Liver (tissue), 9 donors: Measurements from ENCODE around the gene MAP6. TPM values are rescaled to one million over a fixed set of nuclear protein-coding genes. Genes with fewer than 3 reads are reported as not detected.

Experiments used
- DNase-seq: peaks from one replicate; pipeline ENCODE4 v3.0.0-alpha.2; 2017; ENCODE audit warnings: low spot score
- H3K27ac ChIP-seq, 2 donors: one replicate each; pipeline ENCODE4 v1.7.0; 2013; ENCODE audit warnings: inconsistent platforms in 2 of 2, low read length in 2 of 2, control low read depth in 1 of 2, low read depth in 1 of 2, mild to moderate bottlenecking in 1 of 2
- H3K27me3 ChIP-seq, 4 donors: one replicate each; pipeline versions ENCODE4 v1.6.1 to v1.7.0; 2013; ENCODE audit warnings: low read length in 3 of 4, inconsistent platforms in 1 of 4, mild to moderate bottlenecking in 1 of 4, moderate library complexity in 1 of 4; ENCODE audit not compliant: control insufficient read depth in 4 of 4, insufficient read depth in 4 of 4
- H3K36me3 ChIP-seq, 4 donors: one replicate each; pipeline versions ENCODE4 v1.6.1 to v1.7.0; 2013; ENCODE audit warnings: low read length in 3 of 4, mild to moderate bottlenecking in 3 of 4, low read depth in 1 of 4, moderate library complexity in 1 of 4; ENCODE audit not compliant: control insufficient read depth in 4 of 4, insufficient read depth in 3 of 4
- H3K4me1 ChIP-seq, 4 donors: one replicate each; pipeline versions ENCODE4 v1.6.1 to v1.7.0; 2013; ENCODE audit warnings: low read length in 3 of 4, mild to moderate bottlenecking in 3 of 4, moderate library complexity in 1 of 4; ENCODE audit not compliant: control insufficient read depth in 4 of 4, insufficient read depth in 4 of 4
- H3K4me3 ChIP-seq, 3 donors: one replicate each; pipeline versions ENCODE4 v1.6.1 to v1.7.0; 2013; ENCODE audit warnings: low read length in 3 of 3, control low read depth in 1 of 3, low read depth in 1 of 3, mild to moderate bottlenecking in 1 of 3
- H3K9ac ChIP-seq, 2 donors: one replicate each; pipeline ENCODE4 v1.7.0; 2013; ENCODE audit warnings: low read length in 2 of 2, mild to moderate bottlenecking in 2 of 2, moderate library complexity in 2 of 2, control low read depth in 1 of 2, low read depth in 1 of 2
- H3K9me3 ChIP-seq, 4 donors: one replicate each; pipeline versions ENCODE4 v1.6.1 to v1.7.0; 2013; ENCODE audit warnings: low read length in 3 of 4; ENCODE audit not compliant: control insufficient read depth in 4 of 4
- ATF3 ChIP-seq: IDR thresholded peaks from 2 replicates; pipeline ENCODE4 v1.6.1; 2016; ENCODE audit warnings: antibody characterized with exemption
- EGR1 ChIP-seq, 2 donors: IDR thresholded peaks; 2 replicates each; pipeline ENCODE4 v1.6.1; 2016 to 2018; ENCODE audit warnings: antibody characterized with exemption in 2 of 2, low read depth in 2 of 2
- FOXA2 ChIP-seq: IDR thresholded peaks from 2 replicates; pipeline ENCODE4 v1.6.1; 2016; ENCODE audit warnings: antibody characterized with exemption
- GABPA ChIP-seq, 2 donors: IDR thresholded peaks in 1 of 2; conservative IDR thresholded peaks in 1 of 2; 2 replicates each; pipeline ENCODE4 v1.6.1; 2016; ENCODE audit warnings: antibody characterized with exemption in 2 of 2, mild to moderate bottlenecking in 1 of 2, moderate library complexity in 1 of 2
- HNF4A ChIP-seq, 2 donors: conservative IDR thresholded peaks; 2 replicates each; pipeline ENCODE4 v1.6.1; 2016; ENCODE audit warnings: antibody characterized with exemption in 2 of 2, mild to moderate bottlenecking in 2 of 2
- HNF4G ChIP-seq: IDR thresholded peaks from 2 replicates; pipeline ENCODE4 v1.6.1; 2016; ENCODE audit warnings: antibody characterized with exemption
- JUND ChIP-seq, 2 donors: IDR thresholded peaks; 2 replicates each; pipeline ENCODE4 v1.6.1; 2016; ENCODE audit warnings: antibody characterized with exemption in 2 of 2
- NR2F2 ChIP-seq: IDR thresholded peaks from 2 replicates; pipeline ENCODE4 v1.6.1; 2016; ENCODE audit warnings: antibody characterized with exemption
- RAD21 ChIP-seq, 2 donors: IDR thresholded peaks; 2 replicates each; pipeline ENCODE4 v1.6.1; 2016; ENCODE audit warnings: antibody characterized with exemption in 2 of 2, mild to moderate bottlenecking in 2 of 2
- REST ChIP-seq: IDR thresholded peaks from 2 replicates; pipeline ENCODE4 v1.6.1; 2016; ENCODE audit warnings: antibody characterized with exemption, mild to moderate bottlenecking
- RXRA ChIP-seq, 2 donors: IDR thresholded peaks; 2 replicates each; pipeline ENCODE4 v1.6.1; 2017 to 2018; ENCODE audit warnings: antibody characterized with exemption in 2 of 2, mild to moderate bottlenecking in 1 of 2
- SP1 ChIP-seq: IDR thresholded peaks from 2 replicates; pipeline ENCODE4 v1.6.1; 2018; ENCODE audit warnings: antibody characterized with exemption, mild to moderate bottlenecking
- TAF1 ChIP-seq: conservative IDR thresholded peaks from 2 replicates; pipeline ENCODE4 v1.6.1; 2016; ENCODE audit warnings: antibody characterized with exemption, mild to moderate bottlenecking
- YY1 ChIP-seq: IDR thresholded peaks from 2 replicates; pipeline ENCODE4 v1.6.1; 2016; ENCODE audit warnings: antibody characterized with exemption, mild to moderate bottlenecking
- WGBS: extraction: QIAGEN DNeasy Blood & Tissue Kit; methylation state at CpG from one replicate; pipeline ENCODE4 v1.1.7; 2013; 5-methylcytosine and 5-hydroxymethylcytosine counted together
- polyA plus RNA-seq, 2 donors: library from polyadenylated mRNA; stranded (reverse) in 1 of 2; unstranded in 1 of 2; fragments of 200-250 nt in 1 of 2; fragments of >200 nt in 1 of 2; fragmentation: Nextera tagmentation in 1 of 2; extraction: Ambion mirVana in 1 of 2; gene quantifications; one replicate each; pipeline versions ENCODE4 v1.2.1 to v1.2.3, GENCODE V29; 2013 to 2015
- total RNA-seq, 2 donors: library from RNA; depleted of rRNA; stranded (reverse); fragments of >200 nt; gene quantifications; one replicate each; pipeline ENCODE4 v1.2.3, GENCODE V29; 2014
- TF ChIP-seq, protein P1 (sequence below): IDR thresholded peaks from 2 replicates; pipeline ENCODE4 v1.6.1; 2016; ENCODE audit warnings: antibody characterized with exemption
- TF ChIP-seq, protein P2 (sequence below): fragments of 150-350 bp; IDR thresholded peaks from 2 replicates; pipeline ENCODE4 v1.5.1; 2017; ENCODE audit warnings: improper control_type of control experiment, low read depth, low read length; ENCODE audit not compliant: missing input control
- donor health status: healthy.
- donor health status: healthy.
- donor health status: healthy.
- donor health status: healthy.
- donor health status: healthy.

The MAP6 gene
- total and polyA plus RNA-seq, 4 donors, result 0.22 to 0.36 (median 0.24) TPM

DNA sequence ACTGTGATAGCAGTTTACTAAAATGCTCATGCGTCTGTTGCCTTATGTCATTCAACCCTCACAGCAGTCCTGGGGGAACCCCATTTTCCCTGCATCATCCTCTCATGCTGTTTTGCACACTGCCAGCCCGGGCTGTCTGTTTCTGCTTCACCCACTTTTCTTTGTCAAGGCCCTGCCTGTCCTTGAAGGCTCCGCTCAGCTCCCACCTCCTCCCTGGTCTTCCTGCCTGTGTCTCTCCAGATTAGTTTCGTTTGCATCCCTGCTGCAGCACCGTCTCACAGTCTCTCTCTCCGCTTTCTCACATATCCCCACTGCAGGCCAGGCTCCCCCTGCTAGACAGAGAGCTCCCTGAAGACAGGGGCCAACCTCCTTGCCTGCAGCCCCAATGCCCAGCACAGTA, 76.9 kb downstream of the MAP6 start:
- no peak for DNase-seq
- TF ChIP-seq, protein P1, sequence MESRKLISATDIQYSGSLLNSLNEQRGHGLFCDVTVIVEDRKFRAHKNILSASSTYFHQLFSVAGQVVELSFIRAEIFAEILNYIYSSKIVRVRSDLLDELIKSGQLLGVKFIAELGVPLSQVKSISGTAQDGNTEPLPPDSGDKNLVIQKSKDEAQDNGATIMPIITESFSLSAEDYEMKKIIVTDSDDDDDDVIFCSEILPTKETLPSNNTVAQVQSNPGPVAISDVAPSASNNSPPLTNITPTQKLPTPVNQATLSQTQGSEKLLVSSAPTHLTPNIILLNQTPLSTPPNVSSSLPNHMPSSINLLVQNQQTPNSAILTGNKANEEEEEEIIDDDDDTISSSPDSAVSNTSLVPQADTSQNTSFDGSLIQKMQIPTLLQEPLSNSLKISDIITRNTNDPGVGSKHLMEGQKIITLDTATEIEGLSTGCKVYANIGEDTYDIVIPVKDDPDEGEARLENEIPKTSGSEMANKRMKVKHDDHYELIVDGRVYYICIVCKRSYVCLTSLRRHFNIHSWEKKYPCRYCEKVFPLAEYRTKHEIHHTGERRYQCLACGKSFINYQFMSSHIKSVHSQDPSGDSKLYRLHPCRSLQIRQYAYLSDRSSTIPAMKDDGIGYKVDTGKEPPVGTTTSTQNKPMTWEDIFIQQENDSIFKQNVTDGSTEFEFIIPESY, result no peak
- TF ChIP-seq HNF4A (conservative IDR thresholded peaks at IDR 0.05) (no peak), YY1 (no peak), JUND (IDR thresholded peaks at IDR 0.05) (no peak), SP1 (no peak), HNF4G (no peak), EGR1 (IDR thresholded peaks at IDR 0.05; ENCODE audit: low read depth in 2 of 2) (no peak), RAD21 (IDR thresholded peaks at IDR 0.05) (no peak), RXRA (IDR thresholded peaks at IDR 0.05) (no peak), FOXA2 (no peak), ATF3 (no peak), REST (no peak), GABPA (IDR thresholded peaks at IDR 0.05 in 1 of 2, conservative IDR thresholded peaks at IDR 0.05 in 1 of 2) (no peak), NR2F2 (no peak), TAF1 (no peak)
- TF ChIP-seq, protein P2, sequence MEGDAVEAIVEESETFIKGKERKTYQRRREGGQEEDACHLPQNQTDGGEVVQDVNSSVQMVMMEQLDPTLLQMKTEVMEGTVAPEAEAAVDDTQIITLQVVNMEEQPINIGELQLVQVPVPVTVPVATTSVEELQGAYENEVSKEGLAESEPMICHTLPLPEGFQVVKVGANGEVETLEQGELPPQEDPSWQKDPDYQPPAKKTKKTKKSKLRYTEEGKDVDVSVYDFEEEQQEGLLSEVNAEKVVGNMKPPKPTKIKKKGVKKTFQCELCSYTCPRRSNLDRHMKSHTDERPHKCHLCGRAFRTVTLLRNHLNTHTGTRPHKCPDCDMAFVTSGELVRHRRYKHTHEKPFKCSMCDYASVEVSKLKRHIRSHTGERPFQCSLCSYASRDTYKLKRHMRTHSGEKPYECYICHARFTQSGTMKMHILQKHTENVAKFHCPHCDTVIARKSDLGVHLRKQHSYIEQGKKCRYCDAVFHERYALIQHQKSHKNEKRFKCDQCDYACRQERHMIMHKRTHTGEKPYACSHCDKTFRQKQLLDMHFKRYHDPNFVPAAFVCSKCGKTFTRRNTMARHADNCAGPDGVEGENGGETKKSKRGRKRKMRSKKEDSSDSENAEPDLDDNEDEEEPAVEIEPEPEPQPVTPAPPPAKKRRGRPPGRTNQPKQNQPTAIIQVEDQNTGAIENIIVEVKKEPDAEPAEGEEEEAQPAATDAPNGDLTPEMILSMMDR, result no peak
- H3K9me3 ChIP-seq, result no peaks in the 10 kb centered on the region
- H3K27me3 ChIP-seq, result no peaks in the 10 kb centered on the region
- H3K4me3 ChIP-seq, result no peak overlapping the region
- no peak overlapping the region for H3K27ac ChIP-seq
- H3K4me1 ChIP-seq, result peaks cover 0 to 9% (median 4%) of the 10 kb centered on the region in 4 donors
- WGBS, result 80% methylated on average over 6 of the region's 6 CpGs
- H3K9ac ChIP-seq, result no peak overlapping the region
- H3K36me3 ChIP-seq, result no peaks in the 10 kb centered on the region

DNA sequence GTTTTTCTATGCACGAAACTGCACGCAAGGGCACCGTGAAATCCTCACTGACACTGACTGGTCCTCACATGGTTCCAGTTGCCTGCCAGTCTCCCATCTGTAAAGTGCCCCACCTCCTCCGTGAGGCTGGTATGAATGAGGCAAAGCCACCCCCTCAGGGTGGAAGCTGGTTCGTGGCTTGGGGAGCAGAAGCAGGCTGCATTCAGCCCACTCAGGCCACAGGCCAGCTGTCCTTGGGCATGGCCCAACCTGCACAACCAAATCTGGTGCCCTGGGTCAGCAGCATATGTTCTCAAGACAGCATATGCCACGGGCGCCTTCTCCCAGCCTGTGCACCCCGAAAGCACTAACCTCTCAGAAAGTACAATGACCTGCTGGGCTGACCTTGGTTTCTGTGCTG, 77.5 kb downstream of the MAP6 start:
- no peak for DNase-seq
- no peak overlapping the region for H3K4me3 ChIP-seq
- no peaks in the 10 kb centered on the region for H3K36me3 ChIP-seq
- H3K27me3 ChIP-seq, result no peaks in the 10 kb centered on the region
- H3K4me1 ChIP-seq, result peaks cover 0 to 9% (median 4%) of the 10 kb centered on the region in 4 donors
- H3K9ac ChIP-seq, result no peak overlapping the region
- TF ChIP-seq RAD21 (IDR thresholded peaks at IDR 0.05) (no peak), JUND (IDR thresholded peaks at IDR 0.05) (no peak), EGR1 (IDR thresholded peaks at IDR 0.05; ENCODE audit: low read depth in 2 of 2) (no peak)
- H3K9me3 ChIP-seq, result no peaks in the 10 kb centered on the region
- no peak overlapping the region for H3K27ac ChIP-seq
- WGBS, result 91% methylated on average over 8 of the region's 8 CpGs
